Gastrocnemius medialis (tissue), 4 donors: Measurements from ENCODE around the gene APBB1. TPM values are rescaled to one million over a fixed set of nuclear protein-coding genes. Genes with fewer than 3 reads are reported as not detected.
A peak's percentile ranks its signal among the peaks of the same experiment; 100 is the strongest.

Experiments
- ATAC-seq, 2 donors: fragments of 150-250 bp; one replicate each; pipeline ENCODE4 v1.9.1; 2016
- DNase-seq, 2 donors: peaks; one replicate each; pipeline ENCODE4 v3.0.0-alpha.2; 2019
- H3K27ac ChIP-seq, 4 donors: fragments of 200-600 bp; sonication (generic); 1 replicate in 1 of 4; 2 replicates in 3 of 4; pipeline ENCODE4 v1.5.1; 2016 to 2018; ENCODE audit warnings: mild to moderate bottlenecking in 2 of 4, moderate library complexity in 1 of 4
- H3K27me3 ChIP-seq, 3 donors: fragments of 200-600 bp; sonication (generic) in 2 of 3; 1 replicate in 1 of 3; 2 replicates in 2 of 3; pipeline versions ENCODE4 v1.5.1 to v1.6.0; 2016 to 2019; ENCODE audit warnings: mild to moderate bottlenecking in 1 of 3, moderate library complexity in 1 of 3
- H3K36me3 ChIP-seq, 2 donors: fragments of 200-600 bp; sonication (generic) in 1 of 2; one replicate each; pipeline ENCODE4 v1.5.1; 2017 to 2018
- H3K4me1 ChIP-seq, 2 donors: fragments of 200-600 bp; sonication (generic) in 1 of 2; one replicate each; pipeline ENCODE4 v1.5.1; 2016 to 2017; ENCODE audit warnings: mild to moderate bottlenecking in 2 of 2
- H3K4me3 ChIP-seq, 4 donors: fragments of 200-600 bp; sonication (generic) in 3 of 4; 1 replicate in 1 of 4; 2 replicates in 3 of 4; pipeline ENCODE4 v1.5.1; 2016 to 2019; ENCODE audit warnings: mild to moderate bottlenecking in 2 of 4
- H3K9me3 ChIP-seq, 3 donors: fragments of 200-600 bp; sonication (generic) in 2 of 3; 1 replicate in 1 of 3; 2 replicates in 2 of 3; pipeline ENCODE4 v1.5.1; 2016 to 2019
- POLR2A ChIP-seq, 2 donors: fragments of 450-650 bp; IDR thresholded peaks; one replicate each; pipeline ENCODE4 v1.6.1; 2017; ENCODE audit warnings: antibody characterized with exemption in 2 of 2, mild to moderate bottlenecking in 2 of 2, moderate library complexity in 2 of 2
- in situ Hi-C, 4 donors: fragments of 200-750 bp; cut with MboI; loops; one replicate each; pipeline versions ENCODE4 v1.15.0 to v1.8.0; 2017; ENCODE audit warnings: low sequenced_read_pairs in 4 of 4
- intact Hi-C: fragments of 100-400 bp; cut with DNase I; formaldehyde crosslinking; loops from one replicate; pipeline ENCODE4 v1.15.1; 2023; ENCODE audit warnings: low total_unique reads
- total RNA-seq, 4 donors: library from RNA; depleted of rRNA; stranded (reverse); fragments of >200 nt; gene quantifications; one replicate each; pipeline versions ENCODE4 v1.1.0 to v1.2.3, GENCODE V29; 2016
- TF ChIP-seq, protein P1 (sequence below), 5 experiments: fragments of 450-650 bp in 3 of 5; fragments of 200-600 bp in 2 of 5; sonication (generic) in 2 of 5; IDR thresholded peaks in 4 of 5; conservative IDR thresholded peaks in 1 of 5; 1 replicate in 4 of 5; 2 replicates in 1 of 5; pipeline ENCODE4 v1.5.1; 2016 to 2019; ENCODE audit warnings: antibody characterized with exemption in 5 of 5, mild to moderate bottlenecking in 3 of 5, moderate library complexity in 3 of 5

The APBB1 gene
- total RNA-seq, 4 donors from 2014 or later = 18.5 to 49.2 (median 46.2) TPM

DNA sequence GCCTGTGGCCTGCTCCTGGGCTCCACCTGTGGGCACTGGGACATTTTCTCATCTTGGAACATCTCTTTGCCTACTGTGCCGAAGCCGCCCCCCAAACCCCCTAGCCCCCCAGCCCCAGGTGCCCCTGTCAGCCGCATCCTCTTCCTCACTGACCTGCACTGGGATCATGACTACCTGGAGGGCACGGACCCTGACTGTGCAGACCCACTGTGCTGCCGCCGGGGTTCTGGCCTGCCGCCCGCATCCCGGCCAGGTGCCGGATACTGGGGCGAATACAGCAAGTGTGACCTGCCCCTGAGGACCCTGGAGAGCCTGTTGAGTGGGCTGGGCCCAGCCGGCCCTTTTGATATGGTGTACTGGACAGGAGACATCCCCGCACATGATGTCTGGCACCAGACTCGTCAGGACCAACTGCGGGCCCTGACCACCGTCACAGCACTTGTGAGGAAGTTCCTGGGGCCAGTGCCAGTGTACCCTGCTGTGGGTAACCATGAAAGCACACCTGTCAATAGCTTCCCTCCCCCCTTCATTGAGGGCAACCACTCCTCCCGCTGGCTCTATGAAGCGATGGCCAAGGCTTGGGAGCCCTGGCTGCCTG, 27.3 kb downstream of the APBB1 start:
- intact Hi-C loops = loop anchor here (2.0 to 10.0 kb wide), 4 partner anchors 81 to 603 kb away; partner anchors contain the start of genes ILK, RRP8, TPP1 and TRIM3
- Histone ChIP-seq H3K27ac (peak overlapping the region; percentile 90 to 97 (median 92)), H3K27me3 (no peaks in the 10 kb centered on the region), H3K4me1 (peaks cover 16 to 17% of the 10 kb centered on the region in 2 donors), H3K9me3 (no peaks in the 10 kb centered on the region), H3K4me3 (peak overlapping the region in 2 of 4 donors; percentile 91 to 92), H3K36me3 (peaks cover 0 to 33% of the 10 kb centered on the region in 2 donors)
- TF ChIP-seq, protein P1, sequence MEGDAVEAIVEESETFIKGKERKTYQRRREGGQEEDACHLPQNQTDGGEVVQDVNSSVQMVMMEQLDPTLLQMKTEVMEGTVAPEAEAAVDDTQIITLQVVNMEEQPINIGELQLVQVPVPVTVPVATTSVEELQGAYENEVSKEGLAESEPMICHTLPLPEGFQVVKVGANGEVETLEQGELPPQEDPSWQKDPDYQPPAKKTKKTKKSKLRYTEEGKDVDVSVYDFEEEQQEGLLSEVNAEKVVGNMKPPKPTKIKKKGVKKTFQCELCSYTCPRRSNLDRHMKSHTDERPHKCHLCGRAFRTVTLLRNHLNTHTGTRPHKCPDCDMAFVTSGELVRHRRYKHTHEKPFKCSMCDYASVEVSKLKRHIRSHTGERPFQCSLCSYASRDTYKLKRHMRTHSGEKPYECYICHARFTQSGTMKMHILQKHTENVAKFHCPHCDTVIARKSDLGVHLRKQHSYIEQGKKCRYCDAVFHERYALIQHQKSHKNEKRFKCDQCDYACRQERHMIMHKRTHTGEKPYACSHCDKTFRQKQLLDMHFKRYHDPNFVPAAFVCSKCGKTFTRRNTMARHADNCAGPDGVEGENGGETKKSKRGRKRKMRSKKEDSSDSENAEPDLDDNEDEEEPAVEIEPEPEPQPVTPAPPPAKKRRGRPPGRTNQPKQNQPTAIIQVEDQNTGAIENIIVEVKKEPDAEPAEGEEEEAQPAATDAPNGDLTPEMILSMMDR (IDR thresholded peaks at IDR 0.05 in 4 of 5, conservative IDR thresholded peaks at IDR 0.05 in 1 of 5) = no peak
- no peak for TF ChIP-seq POLR2A (IDR thresholded peaks at IDR 0.05)
- ATAC-seq (no peak), DNase-seq (no peak)
- in situ Hi-C loops = no loop called here

DNA sequence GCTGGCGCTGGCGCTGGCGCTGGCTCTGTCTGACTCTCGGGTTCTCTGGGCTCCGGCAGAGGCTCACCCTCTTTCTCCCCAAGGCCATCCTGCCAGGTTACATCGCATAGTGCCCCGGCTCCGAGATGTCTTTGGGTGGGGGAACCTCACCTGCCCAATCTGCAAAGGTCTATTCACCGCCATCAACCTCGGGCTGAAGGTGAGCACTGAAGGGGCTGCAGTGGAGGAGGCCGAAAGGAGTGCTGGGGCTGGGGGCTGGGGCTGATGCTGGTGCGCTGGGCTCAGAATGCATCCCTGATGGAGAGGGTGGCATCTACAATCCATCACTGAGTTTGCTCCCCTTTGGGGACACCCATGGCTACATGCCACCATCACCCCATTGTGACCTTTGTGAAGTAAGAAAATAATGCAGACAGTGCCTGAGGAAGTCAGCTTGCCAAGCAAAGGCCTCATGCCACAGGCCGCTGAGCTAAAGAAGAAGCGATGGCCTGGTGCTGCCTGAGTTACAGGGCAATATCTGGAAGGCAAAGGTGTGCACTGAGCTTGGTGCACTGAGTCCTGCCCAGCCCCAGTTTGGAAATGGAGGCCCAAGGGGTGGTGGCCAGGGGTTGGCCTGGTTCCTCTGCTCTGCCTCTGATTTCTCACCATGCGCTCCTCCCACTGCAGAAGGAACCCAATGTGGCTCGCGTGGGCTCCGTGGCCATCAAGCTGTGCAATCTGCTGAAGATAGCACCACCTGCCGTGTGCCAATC, 28.0 kb downstream of the APBB1 start:
- Histone ChIP-seq H3K27ac (peak overlapping the region; percentile 90 to 97 (median 92)), H3K36me3 (peaks cover 0 to 31% of the 10 kb centered on the region in 2 donors), H3K27me3 (no peaks in the 10 kb centered on the region), H3K4me3 (peak overlapping the region; percentile 77 to 92 (median 86)), H3K9me3 (no peaks in the 10 kb centered on the region), H3K4me1 (peaks cover 16 to 17% of the 10 kb centered on the region in 2 donors)
- ATAC-seq = peak in 1 of 2 donors; percentile 1
- in situ Hi-C loops = no loop called here
- intact Hi-C loops = loop anchor here (1.0 to 10.0 kb wide), 7 partner anchors 28 to 604 kb away; partner anchors contain the start of genes APBB1, ARFIP2, ILK and RRP8
- DNase-seq = no peak
- TF ChIP-seq POLR2A (IDR thresholded peaks at IDR 0.05) = no peak
- TF ChIP-seq, protein P1 (IDR thresholded peaks at IDR 0.05 in 4 of 5, conservative IDR thresholded peaks at IDR 0.05 in 1 of 5) = no peak

DNA sequence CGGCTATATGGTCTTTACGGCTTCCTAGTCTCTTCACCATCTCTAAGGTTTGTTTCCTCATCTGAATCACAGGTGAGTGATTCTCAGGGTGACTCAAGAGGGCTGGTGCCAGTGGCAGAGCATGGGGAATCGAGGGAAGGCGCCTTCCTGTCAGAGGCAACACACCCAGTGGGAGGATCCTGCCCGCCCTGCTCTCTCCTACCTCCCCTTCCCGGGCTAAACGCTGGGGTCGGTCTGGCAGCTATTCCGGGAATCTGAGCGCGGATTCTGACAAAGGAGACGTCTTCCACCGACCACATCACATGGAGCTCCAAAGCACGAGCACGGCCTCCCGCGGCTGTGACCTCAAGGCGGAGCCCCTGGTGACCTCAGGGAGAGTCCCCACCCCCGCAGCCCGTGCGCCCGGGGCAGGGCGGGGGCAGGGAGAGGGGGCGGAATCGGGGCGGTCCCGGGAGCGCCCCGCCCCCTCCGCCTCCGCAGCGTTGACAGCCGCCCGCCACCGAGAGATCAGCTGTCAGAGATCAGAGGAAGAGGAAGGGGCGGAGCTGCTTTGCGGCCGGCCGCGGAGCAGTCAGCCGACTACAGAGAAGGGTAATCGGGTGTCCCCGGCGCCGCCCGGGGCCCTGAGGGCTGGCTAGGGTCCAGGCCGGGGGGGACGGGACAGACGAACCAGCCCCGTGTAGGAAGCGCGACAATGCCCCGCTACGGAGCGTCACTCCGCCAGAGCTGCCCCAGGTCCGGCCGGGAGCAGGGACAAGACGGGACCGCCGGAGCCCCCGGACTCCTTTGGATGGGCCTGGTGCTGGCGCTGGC, 28.8 kb downstream of the APBB1 start, which contains the start of gene SMPD1:
TSS of gene SMPD1 (plus strand) at position 570 of the 813 bp plus-strand sequence. CDS start at position 695, 125 bp downstream.
- H3K27ac ChIP-seq = peak within 1 kb of the TSS; percentile 90 to 97 (median 92)
- peak; percentile 89 to 92 for TF ChIP-seq POLR2A (IDR thresholded peaks at IDR 0.05)
- TF ChIP-seq, protein P1 (IDR thresholded peaks at IDR 0.05 in 4 of 5, conservative IDR thresholded peaks at IDR 0.05 in 1 of 5) = peak in 1 of 5 experiments; percentile 7
- H3K4me3 ChIP-seq = peak within 1 kb of the TSS; percentile 77 to 92 (median 86)
- peaks cover 16 to 17% of the 10 kb centered on the region in 2 donors for H3K4me1 ChIP-seq
- no peaks in the 10 kb centered on the region for H3K9me3 ChIP-seq
- intact Hi-C loops = loop anchor here (1.0 to 10.0 kb wide), 8 partner anchors 27 to 605 kb away; partner anchors contain the start of genes APBB1, ARFIP2, ILK and MRPL17
- peak; percentile 89 to 93 for ATAC-seq
- no peaks in the 10 kb centered on the region for H3K27me3 ChIP-seq
- in situ Hi-C loops = loop anchor here in 1 of 4 donors (10.0 kb wide), 1 partner anchor 115 kb away; no protein-coding TSS in a partner anchor
- DNase-seq = peak; percentile 90 to 95
- H3K36me3 ChIP-seq = peaks cover 0 to 23% of the 10 kb centered on the region in 2 donors

DNA sequence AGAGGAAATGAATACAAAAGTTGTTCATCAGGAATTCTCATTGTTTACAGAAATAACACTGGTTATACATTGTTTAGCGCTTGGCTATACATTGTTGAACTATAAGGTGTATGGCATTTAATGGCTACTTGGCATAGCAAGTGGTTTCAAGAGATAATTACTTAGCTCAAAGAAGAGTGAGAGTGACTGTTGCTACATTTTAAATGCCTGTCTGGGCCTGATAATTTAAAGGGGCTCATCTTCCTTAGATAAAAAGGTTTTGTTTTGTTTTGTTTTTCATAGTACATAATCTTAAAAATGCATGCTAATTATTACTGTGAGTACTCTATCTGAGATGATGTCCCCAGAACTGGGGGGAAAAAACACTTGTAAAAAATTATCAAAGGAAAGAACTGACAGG, 30.1 kb downstream of the APBB1 start:
- ATAC-seq (no peak), DNase-seq (no peak)
- Histone ChIP-seq H3K36me3 (peaks cover 0 to 10% of the 10 kb centered on the region in 2 donors), H3K4me1 (peaks cover 16 to 17% of the 10 kb centered on the region in 2 donors), H3K27ac (peak overlapping the region; percentile 90 to 97 (median 92)), H3K27me3 (no peaks in the 10 kb centered on the region), H3K9me3 (no peaks in the 10 kb centered on the region), H3K4me3 (no peak overlapping the region)
- in situ Hi-C loops = loop anchor here in 1 of 4 donors (10.0 kb wide), 1 partner anchor 116 kb away; no protein-coding TSS in a partner anchor
- no peak for TF ChIP-seq POLR2A (IDR thresholded peaks at IDR 0.05)
- TF ChIP-seq, protein P1 (IDR thresholded peaks at IDR 0.05 in 4 of 5, conservative IDR thresholded peaks at IDR 0.05 in 1 of 5) = no peak
- intact Hi-C loops = loop anchor here (10.0 kb wide), 1 partner anchor 296 kb away; the partner anchor contains the start of gene MRPL17
